ENCODE data around the gene RBM20. TPM values are rescaled to one million over a fixed set of nuclear protein-coding genes. Genes with fewer than 3 reads are reported as not detected.

RBM20 gene
- polyA plus RNA-seq, 3 donors: not detected

- Histone ChIP-seq H3K4me1 (ENCODE audit: control insufficient read depth in 1 of 2, insufficient read depth in 2 of 2, low read length in 2 of 2) (no peaks in the 10 kb centered on the region), H3K4me3 (replicated peaks in 1 of 3; ENCODE audit: low read depth in 2 of 3, low read length in 3 of 3) (no peak overlapping the region), H4K20me1 (ENCODE audit: insufficient read depth, low read length) (no peaks in the 10 kb centered on the region), H3K27me3 (ENCODE audit: control insufficient read depth in 2 of 2, insufficient read depth in 2 of 2, low read length in 2 of 2) (no peaks in the 10 kb centered on the region), H3K4me2 (replicated peaks; ENCODE audit: extremely low read depth, low read length, poor library complexity, severe bottlenecking) (no peak overlapping the region), H3K27ac (ENCODE audit: low read depth in 1 of 2, low read length in 2 of 2) (no peak overlapping the region), H3K79me2 (ENCODE audit: insufficient read depth, low read length) (no peaks in the 10 kb centered on the region), H3K9me3 (replicated peaks in 1 of 2; ENCODE audit: control insufficient read depth in 1 of 2, insufficient read depth in 1 of 2, low read length in 2 of 2) (no peaks in the 10 kb centered on the region), H3K36me3 (replicated peaks in 1 of 2; ENCODE audit: control insufficient read depth in 1 of 2, insufficient read depth in 2 of 2, low read length in 2 of 2) (no peaks in the 10 kb centered on the region), H3K9ac (ENCODE audit: insufficient read depth, low read length, poor library complexity, severe bottlenecking) (no peak overlapping the region), H2AFZ (ENCODE audit: insufficient read depth, low read depth, low read length, poor library complexity, severe bottlenecking) (no peak overlapping the region)
- no peak for TF ChIP-seq CTCF (IDR thresholded peaks at IDR 0.05)
- Mint-ChIP-seq H3K27ac (no peak overlapping the region), H3K4me3 (no peak overlapping the region), H3K4me1 (no peaks in the 10 kb centered on the region), H3K36me3 (no peaks in the 10 kb centered on the region), H3K27me3 (ENCODE audit: low read depth in 3 of 3) (peaks cover 0 to 5% (median 1%) of the 10 kb centered on the region in 3 donors), H3K9me3 (no peaks in the 10 kb centered on the region)
- DNase-seq: no peak
- WGBS (ENCODE audit: insufficient coverage): 100% methylated on average over 4 of the region's 8 CpGs
- intact Hi-C loops (cut with micrococcal nuclease): no loop called here
These were observed 114.1 kb downstream of the RBM20 start for GRCh38 chr10:110758128-110758765.

- no peaks in the 10 kb centered on the region for H3K9me3 Mint-ChIP-seq
- H2AFZ ChIP-seq (ENCODE audit: insufficient read depth, low read depth, low read length, poor library complexity, severe bottlenecking): no peak overlapping the region
- H3K27ac Mint-ChIP-seq: no peak overlapping the region
These were observed 114.8 kb downstream of the RBM20 start for GRCh38 chr10:110758898-110759297.

More at GRCh38 chr10:110758898-110759297, 114.8 kb downstream of the RBM20 start:
- H3K36me3 ChIP-seq (replicated peaks in 1 of 2; ENCODE audit: control insufficient read depth in 1 of 2, insufficient read depth in 2 of 2, low read length in 2 of 2): no peaks in the 10 kb centered on the region
- H3K4me1 ChIP-seq (ENCODE audit: control insufficient read depth in 1 of 2, insufficient read depth in 2 of 2, low read length in 2 of 2): no peaks in the 10 kb centered on the region
- Mint-ChIP-seq H3K4me3 (no peak overlapping the region), H3K36me3 (no peaks in the 10 kb centered on the region), H3K27me3 (ENCODE audit: low read depth in 3 of 3) (peaks cover 0 to 5% (median 1%) of the 10 kb centered on the region in 3 donors), H3K4me1 (no peaks in the 10 kb centered on the region)
- TF ChIP-seq CTCF (IDR thresholded peaks at IDR 0.05): no peak
- H3K27ac ChIP-seq (ENCODE audit: low read depth in 1 of 2, low read length in 2 of 2): no peak overlapping the region
- no peaks in the 10 kb centered on the region for H3K9me3 ChIP-seq (replicated peaks in 1 of 2; ENCODE audit: control insufficient read depth in 1 of 2, insufficient read depth in 1 of 2, low read length in 2 of 2)
- WGBS (ENCODE audit: insufficient coverage): 85% methylated on average over 4 of the region's 4 CpGs
- H3K4me3 ChIP-seq (replicated peaks in 1 of 3; ENCODE audit: low read depth in 2 of 3, low read length in 3 of 3): no peak overlapping the region
- intact Hi-C loops (cut with micrococcal nuclease): no loop called here
- no peaks in the 10 kb centered on the region for H4K20me1 ChIP-seq (ENCODE audit: insufficient read depth, low read length)
- no peak for DNase-seq
- H3K9ac ChIP-seq (ENCODE audit: insufficient read depth, low read length, poor library complexity, severe bottlenecking): no peak overlapping the region
- H3K79me2 ChIP-seq (ENCODE audit: insufficient read depth, low read length): no peaks in the 10 kb centered on the region
- no peak overlapping the region for H3K4me2 ChIP-seq (replicated peaks; ENCODE audit: extremely low read depth, low read length, poor library complexity, severe bottlenecking)
- no peaks in the 10 kb centered on the region for H3K27me3 ChIP-seq (ENCODE audit: control insufficient read depth in 2 of 2, insufficient read depth in 2 of 2, low read length in 2 of 2)

Measured in CD14-positive monocyte (primary cell).